H1 (cell line): ENCODE data around the gene VASN. TPM values are rescaled to one million over a fixed set of nuclear protein-coding genes. Genes with fewer than 3 reads are reported as not detected.

ENCODE experiments used
- CTCF ChIA-PET: fragments of 300-600 bp; sonication (Branson Sonifier 250); formaldehyde crosslinking; loops from one replicate; lab custom pipeline; 2021; ENCODE audit not compliant: partially characterized antibody; lab: Charles Lee
- POLR2A ChIA-PET: fragments of 300-600 bp; sonication (Branson Sonifier 250); formaldehyde crosslinking; loops from one replicate; lab custom pipeline; 2021; ENCODE audit warnings: inconsistent platforms; ENCODE audit not compliant: partially characterized antibody; lab: Charles Lee
- DNase-seq, 2 experiments: peaks; one replicate each; pipeline versions ENCODE4 v3.0.0 to v3.0.0-alpha.2; 2010 to 2022; ENCODE audit warnings: low spot score in 2 of 2, low read depth in 1 of 2, mixed read lengths in 1 of 2
- FAIRE-seq: peaks from 2 replicates; lab custom pipeline; 2011; peaks lifted over from hg19 to GRCh38; lab: Jason Lieb, UNC
- H2AFZ ChIP-seq: 2 replicates; pipeline ENCODE4 v1.8.1; 2012; ENCODE audit warnings: low read length, inconsistent platforms
- H2AK5ac ChIP-seq: 2 replicates; pipeline ENCODE4 v1.6.1; 2013; ENCODE audit warnings: low read depth, low read length
- H2BK120ac ChIP-seq: replicated peaks from 2 replicates; pipeline ENCODE3; 2013; ENCODE audit warnings: low read depth, low read length, inconsistent platforms
- H2BK12ac ChIP-seq: 2 replicates; pipeline ENCODE4 v1.6.1; 2013; ENCODE audit warnings: low read depth, low read length
- H2BK15ac ChIP-seq: 2 replicates; pipeline ENCODE4 v1.6.1; 2013; ENCODE audit warnings: low read length
- H2BK20ac ChIP-seq: 2 replicates; pipeline ENCODE4 v1.6.1; 2013; ENCODE audit warnings: low read length
- H2BK5ac ChIP-seq: 2 replicates; pipeline ENCODE4 v1.6.1; 2013; ENCODE audit warnings: low read depth, low read length
- H3K14ac ChIP-seq: 2 replicates; pipeline ENCODE4 v1.6.1; 2013; ENCODE audit warnings: inconsistent platforms; ENCODE audit not compliant: insufficient read length
- H3K18ac ChIP-seq: 2 replicates; pipeline ENCODE4 v1.6.1; 2013; ENCODE audit warnings: low read length; ENCODE audit errors: extremely low read depth
- H3K23ac ChIP-seq: 2 replicates; pipeline ENCODE4 v1.6.1; 2013; ENCODE audit warnings: inconsistent platforms; ENCODE audit not compliant: insufficient read length
- H3K23me2 ChIP-seq: 2 replicates; pipeline ENCODE4 v1.6.1; 2013; ENCODE audit warnings: low read depth, low read length
- H3K27ac ChIP-seq: 2 replicates; pipeline ENCODE4 v1.6.1; 2011; ENCODE audit warnings: low read depth, low read length, inconsistent platforms
- H3K27me3 ChIP-seq, 4 experiments: replicated peaks in 1 of 4; 1 replicate in 1 of 4; 2 replicates in 3 of 4; pipeline versions ENCODE4 v1.6.1 to v1.8.1; 2011 to 2013; ENCODE audit warnings: low read length in 3 of 4, mild to moderate bottlenecking in 3 of 4, inconsistent platforms in 2 of 4, mixed read lengths in 2 of 4, moderate library complexity in 1 of 4; ENCODE audit not compliant: control insufficient read depth in 3 of 4, insufficient read depth in 3 of 4; ENCODE audit errors: extremely low read depth in 1 of 4
- H3K36me3 ChIP-seq, 4 experiments: 2 replicates each; pipeline versions ENCODE4 v1.6.1 to v1.8.1; 2011 to 2013; ENCODE audit warnings: mild to moderate bottlenecking in 4 of 4, low read length in 3 of 4, moderate library complexity in 2 of 4, control low read depth in 1 of 4, inconsistent platforms in 1 of 4; ENCODE audit not compliant: insufficient read depth in 4 of 4, control insufficient read depth in 2 of 4
- H3K4ac ChIP-seq: replicated peaks from 2 replicates; pipeline ENCODE3; 2013; ENCODE audit warnings: low read length, low read depth, mixed read lengths, inconsistent platforms; ENCODE audit not compliant: insufficient read length
- H3K4me1 ChIP-seq, 4 experiments: replicated peaks in 1 of 4; 1 replicate in 1 of 4; 2 replicates in 3 of 4; pipeline versions ENCODE4 v1.6.1 to v1.8.1; 2011 to 2013; ENCODE audit warnings: low read length in 3 of 4, inconsistent platforms in 2 of 4, mixed read lengths in 1 of 4; ENCODE audit not compliant: insufficient read depth in 4 of 4, control insufficient read depth in 3 of 4
- H3K4me2 ChIP-seq, 2 experiments: 2 replicates each; pipeline versions ENCODE4 v1.6.1 to v1.8.1; 2011 to 2013; ENCODE audit warnings: low read depth in 2 of 2, low read length in 2 of 2, control low read depth in 1 of 2, inconsistent platforms in 1 of 2, mild to moderate bottlenecking in 1 of 2; ENCODE audit not compliant: insufficient read depth in 1 of 2
- H3K4me3 ChIP-seq, 4 experiments: fragments of 200-600, 300-600 bp in 1 of 4; sonication (generic), shearing (Covaris generic), sonication (Bioruptor Twin) in 1 of 4; 2 replicates each; pipeline versions ENCODE4 v1.5.1 to v1.8.1; 2011 to 2016; ENCODE audit warnings: low read length in 4 of 4, low read depth in 3 of 4, control low read depth in 2 of 4, inconsistent platforms in 2 of 4, mild to moderate bottlenecking in 2 of 4, mixed read lengths in 1 of 4, moderate library complexity in 1 of 4; ENCODE audit not compliant: insufficient read depth in 2 of 4; ENCODE audit errors: extremely low read depth in 1 of 4
- H3K56ac ChIP-seq: replicated peaks from 2 replicates; pipeline ENCODE3; 2013; ENCODE audit warnings: low read depth, mild to moderate bottlenecking, mixed read lengths, low read length, inconsistent platforms; ENCODE audit not compliant: insufficient read length
- H3K79me1 ChIP-seq: 2 replicates; pipeline ENCODE4 v1.6.1; 2013; ENCODE audit warnings: low read depth, low read length, control low read depth
- H3K79me2 ChIP-seq, 2 experiments: 2 replicates each; pipeline versions ENCODE4 v1.6.1 to v1.8.1; 2012 to 2013; ENCODE audit warnings: low read length in 2 of 2, mild to moderate bottlenecking in 2 of 2, inconsistent platforms in 1 of 2; ENCODE audit not compliant: insufficient read depth in 2 of 2, control insufficient read depth in 1 of 2
- H3K9ac ChIP-seq, 4 experiments: replicated peaks in 1 of 4; 1 replicate in 1 of 4; 2 replicates in 3 of 4; pipeline versions ENCODE4 v1.6.1 to v1.8.1; 2011 to 2013; ENCODE audit warnings: low read depth in 3 of 4, low read length in 3 of 4, control low read depth in 2 of 4, mild to moderate bottlenecking in 2 of 4, moderate library complexity in 2 of 4, inconsistent platforms in 1 of 4; ENCODE audit errors: extremely low read depth in 1 of 4
- H3K9me3 ChIP-seq, 2 experiments: 2 replicates each; pipeline versions ENCODE4 v1.6.1 to v1.8.1; 2012 to 2013; ENCODE audit warnings: mild to moderate bottlenecking in 2 of 2, moderate library complexity in 2 of 2, control low read depth in 1 of 2, inconsistent platforms in 1 of 2, low read depth in 1 of 2, low read length in 1 of 2, mixed read lengths in 1 of 2; ENCODE audit not compliant: insufficient read depth in 2 of 2
- H4K20me1 ChIP-seq, 2 experiments: replicated peaks in 1 of 2; 2 replicates each; pipeline versions ENCODE3 to v1.8.1; 2011 to 2013; ENCODE audit warnings: inconsistent platforms in 2 of 2, low read length in 2 of 2, mild to moderate bottlenecking in 1 of 2; ENCODE audit not compliant: insufficient read depth in 2 of 2, control insufficient read depth in 1 of 2
- H4K5ac ChIP-seq: 2 replicates; pipeline ENCODE4 v1.6.1; 2013; ENCODE audit warnings: low read length, low read depth, mixed read lengths, inconsistent platforms; ENCODE audit not compliant: insufficient read length
- H4K8ac ChIP-seq: 2 replicates; pipeline ENCODE4 v1.8.0; 2013; ENCODE audit warnings: mild to moderate bottlenecking, moderate library complexity, low read length, inconsistent platforms; ENCODE audit not compliant: insufficient read depth; ENCODE audit errors: extremely low read depth
- H4K91ac ChIP-seq: replicated peaks from 2 replicates; pipeline ENCODE3; 2013; ENCODE audit warnings: low read length, mixed read lengths, inconsistent platforms; ENCODE audit not compliant: insufficient read length
- ATF2 ChIP-seq: IDR thresholded peaks from 2 replicates; pipeline ENCODE4 v1.6.1; 2012; ENCODE audit warnings: low read length, inconsistent platforms
- ATF3 ChIP-seq: IDR thresholded peaks from 2 replicates; pipeline ENCODE4 v1.6.1; 2011; ENCODE audit warnings: low read depth, mild to moderate bottlenecking, low read length; ENCODE audit not compliant: insufficient read depth
- CHD2 ChIP-seq: IDR thresholded peaks from 2 replicates; pipeline ENCODE4 v1.6.1; 2012; ENCODE audit warnings: low read length, improper control_type of control experiment
- CTBP2 ChIP-seq: IDR thresholded peaks from 2 replicates; pipeline ENCODE4 v1.7.0; 2011; ENCODE audit warnings: borderline replicate concordance, mild to moderate bottlenecking, moderate library complexity, mixed read lengths, low read length; ENCODE audit not compliant: insufficient read depth, insufficient read length
- HDAC2 ChIP-seq, 2 experiments: fragments of 300-600 bp in 1 of 2; sonication (generic) in 1 of 2; IDR thresholded peaks; 2 replicates each; pipeline ENCODE4 v1.6.1; 2011 to 2012; ENCODE audit warnings: low read depth in 2 of 2, low read length in 2 of 2, mild to moderate bottlenecking in 2 of 2, moderate library complexity in 2 of 2, borderline replicate concordance in 1 of 2, inconsistent platforms in 1 of 2
- NRF1 ChIP-seq: IDR thresholded peaks from 2 replicates; pipeline ENCODE4 v1.6.1; 2011; ENCODE audit warnings: mild to moderate bottlenecking, low read depth, low read length, improper control_type of control experiment
- SP1 ChIP-seq: IDR thresholded peaks from 2 replicates; pipeline ENCODE4 v1.6.1; 2011; ENCODE audit warnings: low read depth, low read length
- SP4 ChIP-seq: IDR thresholded peaks from 2 replicates; pipeline ENCODE4 v1.6.1; 2012; ENCODE audit warnings: low read length, inconsistent platforms
- whole genome bisulfite sequencing, 2 experiments: shearing (Covaris generic) in 1 of 2; methylation state at CpG; one replicate each; pipeline versions ENCODE4 v1.1.6 to v1.1.7; 2013 to 2015; ENCODE audit warnings: low lambda C conversion rate in 2 of 2, mixed read lengths in 2 of 2, inconsistent platforms in 1 of 2, low coverage in 1 of 2, missing lambda C conversion rate in 1 of 2; ENCODE audit not compliant: insufficient replicate concordance in 2 of 2, insufficient coverage in 1 of 2, insufficient read length in 1 of 2; ENCODE audit errors: extremely low coverage in 1 of 2, missing lambda C conversion rate in 1 of 2; 5-methylcytosine and 5-hydroxymethylcytosine counted together
- polyA plus RNA-seq, 7 experiments: library from polyadenylated mRNA; depleted of rRNA in 3 of 7; stranded (reverse) in 5 of 7; unstranded in 2 of 7; fragments of >200 nt in 5 of 7; fragments of 200-250 nt in 2 of 7; gene quantifications; 1 replicate in 5 of 7; 2 replicates in 1 of 7; 4 replicates in 1 of 7; pipeline versions ENCODE4 v1.2.1 to v1.2.3, GENCODE V29; 2011 to 2013; ENCODE audit warnings: missing spikeins in 2 of 7, mixed read lengths in 2 of 7
- total RNA-seq: library from RNA; stranded (reverse); fragmentation: NEBNext Ultra II Directional; extraction: Animal tissue kit (Norgen Biotek cat#: 25700); gene quantifications from 2 replicates; pipeline ENCODE4 v1.2.1, GENCODE V29; 2021

VASN gene
- total and polyA plus RNA-seq, 2 of the 8 experiments (the other 6 are each of a cell fraction or from before 2014, with no cell fraction given), result 9.6 to 11.3 TPM

- no peaks in the 10 kb centered on the region; the same call in 1 of the 2 replicates for H3K23me2 ChIP-seq
- H2BK15ac ChIP-seq, result no peak overlapping the region
- H3K79me1 ChIP-seq, result no peaks in the 10 kb centered on the region
- H3K14ac ChIP-seq, result no peak overlapping the region
- H3K4me3 ChIP-seq, result no peak overlapping the region
- H3K9me3 ChIP-seq, result no peaks in the 10 kb centered on the region
- POLR2A ChIA-PET, result interaction anchor here (0.9 to 9.8 kb wide), 6 partner anchors 15 to 50 kb away, joined by 3 to 154 read pairs (median 4); no protein-coding TSS in a partner anchor
- no peak overlapping the region for H2AFZ ChIP-seq
- FAIRE-seq (no peak), DNase-seq (no peak)
- CTCF ChIA-PET, result interaction anchor here (0.6 to 12.6 kb wide), 14 partner anchors 9 to 93 kb away, joined by 3 to 159 read pairs (median 4); no protein-coding TSS in a partner anchor
- peak overlapping the region; percentile 35; the same call in 1 of the 2 replicates for H2BK5ac ChIP-seq
- H3K23ac ChIP-seq, result no peak overlapping the region
- H4K8ac ChIP-seq, result peak overlapping the region; percentile 46; the same call in 1 of the 2 replicates
- no peak overlapping the region for H3K9ac ChIP-seq
- no peaks in the 10 kb centered on the region for H3K36me3 ChIP-seq
- 0 out of 2 replicates have a peak overlapping the region, but pooled peaks have one; percentile 27 for H2BK12ac ChIP-seq
- no peak overlapping the region for H3K4ac ChIP-seq
- no peak overlapping the region for H3K56ac ChIP-seq
- peaks cover 0 to 1% of the 10 kb centered on the region in 2 experiments for H4K20me1 ChIP-seq
- peaks cover 0 to 2% (median 0%) of the 10 kb centered on the region in 4 experiments; a peak in 1 of 7 replicates for H3K27me3 ChIP-seq
- H3K79me2 ChIP-seq, result peaks cover 3 to 11% of the 10 kb centered on the region in 2 experiments
- no peak overlapping the region for H2BK20ac ChIP-seq
- 0 out of 2 replicates have a peak overlapping the region, but pooled peaks have one; percentile 32 for H2AK5ac ChIP-seq
- 90% methylated on average over 18 of the region's 20 CpGs; no CpG with 5 or more reads in 1 of the 2 experiments for WGBS, 2 experiments
- H3K4me2 ChIP-seq, result no peak overlapping the region
- no peak overlapping the region for H2BK120ac ChIP-seq
- H3K18ac ChIP-seq, result no peak overlapping the region
- H4K5ac ChIP-seq, result no peak overlapping the region
- peak overlapping the region; percentile 19 for H4K91ac ChIP-seq
- H3K27ac ChIP-seq, result no peak overlapping the region
- peaks cover 0 to 3% (median 3%) of the 10 kb centered on the region in 4 experiments; a peak in 4 of 7 replicates for H3K4me1 ChIP-seq
- TF ChIP-seq HDAC2 (IDR thresholded peaks at IDR 0.05; ENCODE audit: borderline replicate concordance in 1 of 2, low read depth in 2 of 2, low read length in 2 of 2) (no peak), SP1 (no peak), SP4 (no peak), CTBP2 (no peak), ATF2 (no peak), ATF3 (no peak), CHD2 (no peak), NRF1 (no peak)
Observed at GRCh38 chr16:4354512-4355409, 16.9 kb upstream of the VASN start.
